NCI-H146 treated with DMSO at 0.1 percent for 48 hours (cell line): ENCODE data around the gene SEC16A.

ENCODE experiments used
- DNase-seq: peaks from one replicate; lab custom pipeline; 2025; ENCODE audit not compliant: unreplicated experiment; lab: John Stamatoyannopoulos, UW

The SEC16A gene

DNA sequence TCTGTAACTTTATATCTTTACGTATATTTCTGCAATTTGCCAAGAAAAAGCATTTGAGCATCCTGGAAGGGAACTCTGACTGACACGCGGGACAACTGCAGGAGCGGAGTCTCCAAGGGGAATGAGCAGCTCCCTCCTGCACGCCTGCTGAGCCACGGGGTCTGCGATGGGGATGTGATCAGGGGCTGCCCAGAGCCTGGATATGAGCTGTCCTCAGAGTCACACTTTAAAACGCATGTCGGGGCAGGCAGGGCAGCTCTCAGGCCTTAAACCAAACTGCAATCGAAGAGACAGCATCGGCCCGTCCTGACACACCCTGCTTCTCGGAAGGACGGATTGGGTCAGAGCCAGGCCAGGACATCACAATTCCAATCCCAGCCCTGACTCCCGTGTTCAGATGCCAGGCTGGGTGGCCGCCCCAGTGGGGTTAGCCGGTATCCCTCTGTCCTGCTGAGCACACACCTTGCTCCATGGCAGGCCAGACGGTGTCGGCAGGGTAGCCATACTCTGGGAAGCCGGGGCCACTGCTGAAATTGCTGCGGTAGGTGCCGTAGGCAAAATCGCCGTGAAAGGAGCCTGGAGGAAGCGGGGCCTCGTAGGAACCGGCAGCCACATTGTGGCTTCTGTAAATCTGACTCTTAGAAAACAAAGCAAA is 17.2 kb downstream of the SEC16A start:
- DNase-seq = no peak

GRCh38 chr9:136464241-136464640 is 18.6 kb downstream of the SEC16A start:
- no peak for DNase-seq

DNA sequence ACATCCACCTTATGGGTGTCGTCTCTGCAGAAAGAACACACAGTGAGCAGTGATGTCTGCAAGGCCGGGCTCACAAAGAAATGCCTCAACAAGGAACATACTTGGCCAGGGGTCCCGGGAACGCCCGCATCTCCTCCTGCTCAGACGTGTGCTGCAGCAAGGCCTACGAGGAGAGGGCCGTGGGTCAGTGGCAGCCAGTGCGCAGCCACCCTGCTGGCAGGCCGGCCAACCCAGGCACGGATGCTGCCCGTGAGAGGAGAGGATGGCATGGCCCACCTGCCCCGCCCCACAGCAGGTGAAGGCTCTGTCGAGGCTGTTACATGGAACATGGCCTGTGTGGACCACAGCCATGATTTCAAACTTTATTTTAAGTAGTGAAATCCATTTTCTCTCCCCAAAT is 19.3 kb downstream of the SEC16A start:
- DNase-seq = no peak

DNA sequence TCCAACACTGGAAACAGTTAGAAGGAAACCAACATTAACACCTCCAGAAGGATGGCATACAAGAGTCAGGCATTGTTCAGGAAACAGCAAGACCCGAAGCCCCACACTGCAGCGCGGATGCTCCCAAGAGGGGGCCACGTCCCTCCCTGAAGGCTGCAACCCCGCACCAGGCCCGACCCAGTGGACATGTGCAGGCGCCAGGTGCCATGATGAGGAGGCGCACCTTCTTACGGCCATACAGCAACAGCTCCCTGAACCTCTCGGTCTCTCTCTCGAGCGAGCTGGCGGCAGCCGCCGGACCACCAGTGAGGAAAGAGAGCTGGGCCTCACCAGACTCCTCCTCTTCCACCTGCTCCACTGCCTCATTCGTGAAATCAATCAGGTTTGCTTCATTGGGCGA is 20.2 kb downstream of the SEC16A start:
- no peak for DNase-seq

DNA sequence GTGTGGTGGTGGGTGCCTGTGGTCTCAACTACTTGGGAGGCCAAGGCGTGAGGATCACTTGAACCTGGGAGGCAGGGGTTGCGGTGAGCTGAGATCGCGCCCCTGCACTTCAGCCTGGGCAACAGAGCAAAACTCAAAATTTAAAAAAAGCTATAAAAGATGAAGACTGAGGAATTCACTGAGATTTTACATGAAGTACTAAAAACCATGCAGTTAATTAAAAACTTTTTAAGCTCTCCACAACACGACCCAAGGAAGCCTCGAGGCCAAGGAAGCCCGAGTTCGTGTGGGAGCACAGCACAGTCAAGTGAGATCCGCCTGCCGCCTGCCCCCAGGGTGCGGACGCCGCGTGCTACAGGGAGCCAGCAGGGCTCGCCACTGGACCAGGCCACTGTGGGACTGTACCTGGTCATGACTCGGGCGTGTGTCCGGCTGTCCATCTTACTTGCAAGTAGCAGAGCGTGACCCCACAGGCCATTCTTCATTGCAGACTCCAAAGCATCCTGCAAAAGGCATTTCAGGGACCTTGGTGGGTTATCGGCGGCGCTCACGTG is 22.0 kb downstream of the SEC16A start:
- no peak for DNase-seq

GRCh38 chr9:136459425-136459824 is 23.4 kb downstream of the SEC16A start:
- no peak for DNase-seq

DNA sequence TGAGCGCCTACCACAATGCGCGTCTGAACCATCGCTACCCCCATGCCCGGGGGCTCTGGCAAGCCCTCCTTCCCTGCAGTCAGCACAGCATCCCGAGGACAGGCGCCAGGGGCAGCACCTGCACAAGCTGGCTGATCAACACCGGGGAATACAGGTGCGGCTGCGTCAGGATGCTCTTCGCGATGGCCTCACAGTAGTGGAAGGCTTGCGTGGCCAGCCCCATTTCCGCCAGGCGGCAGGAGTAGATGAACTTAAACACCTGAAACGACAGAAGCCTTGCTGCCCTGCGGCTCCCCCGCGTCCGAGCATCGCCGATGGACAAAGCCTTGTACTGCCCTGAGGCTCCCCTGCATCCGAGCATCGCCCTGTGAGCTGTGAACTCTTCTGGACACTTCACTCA is 25.5 kb downstream of the SEC16A start:
- no peak for DNase-seq

DNA sequence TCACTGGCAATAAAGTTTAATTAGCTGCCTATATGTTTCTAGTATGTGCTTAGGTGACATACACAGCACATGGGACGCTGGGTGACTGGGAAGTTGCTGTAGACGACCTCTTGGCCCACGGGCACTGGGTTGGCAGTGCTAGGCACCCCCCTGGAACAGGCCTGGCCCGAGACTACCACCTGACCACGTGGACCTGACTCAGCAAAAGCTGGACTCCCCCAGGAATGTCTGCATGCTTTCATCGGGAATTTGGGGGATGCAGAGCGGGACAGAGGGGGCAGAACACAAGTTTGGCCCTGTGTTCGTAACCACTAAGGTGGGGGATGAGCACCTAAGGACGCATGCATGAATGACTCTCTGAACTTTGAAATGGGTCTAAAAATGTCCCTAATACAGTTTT is 26.6 kb downstream of the SEC16A start:
- DNase-seq = no peak

- no peak for DNase-seq
Observed at GRCh38 chr9:136455043-136456002, 27.5 kb downstream of the SEC16A start.

DNA sequence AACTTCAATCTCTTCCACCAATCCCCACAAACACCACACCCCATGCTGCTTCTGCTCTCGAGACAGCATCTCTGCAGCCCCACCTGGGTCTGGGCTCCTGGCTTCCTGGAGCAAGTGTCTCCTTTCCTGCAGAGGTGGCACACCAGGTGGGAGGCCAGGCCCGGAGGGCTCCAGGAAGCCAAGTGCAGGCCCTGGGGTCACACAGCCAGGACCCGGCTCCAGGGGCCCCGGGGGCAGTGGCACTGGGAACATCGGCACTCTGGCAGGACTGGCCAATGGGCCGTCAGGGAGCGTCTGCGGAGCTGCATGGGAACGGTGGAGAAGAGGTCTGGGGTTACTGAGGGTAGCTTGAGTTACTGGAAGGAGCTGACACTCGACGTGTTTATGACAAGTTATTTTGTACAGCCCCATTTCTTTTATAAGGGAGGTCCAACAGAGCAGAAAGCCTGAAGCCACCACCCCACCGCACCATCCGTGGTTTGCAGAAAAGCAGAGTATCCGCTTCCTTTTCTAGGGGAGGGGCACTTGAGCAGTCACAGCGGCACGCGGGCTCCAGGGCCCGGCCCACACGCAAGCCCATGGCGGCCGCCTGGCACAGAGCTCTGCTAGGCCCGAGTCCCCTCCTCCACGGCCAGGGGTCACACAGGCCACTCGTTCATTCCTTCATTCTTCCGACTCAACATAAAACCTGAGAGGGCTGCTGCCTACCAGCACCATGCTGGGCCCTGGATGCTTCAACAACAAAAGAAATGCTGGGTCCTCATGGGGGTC is 28.6 kb downstream of the SEC16A start:
- no peak for DNase-seq

DNA sequence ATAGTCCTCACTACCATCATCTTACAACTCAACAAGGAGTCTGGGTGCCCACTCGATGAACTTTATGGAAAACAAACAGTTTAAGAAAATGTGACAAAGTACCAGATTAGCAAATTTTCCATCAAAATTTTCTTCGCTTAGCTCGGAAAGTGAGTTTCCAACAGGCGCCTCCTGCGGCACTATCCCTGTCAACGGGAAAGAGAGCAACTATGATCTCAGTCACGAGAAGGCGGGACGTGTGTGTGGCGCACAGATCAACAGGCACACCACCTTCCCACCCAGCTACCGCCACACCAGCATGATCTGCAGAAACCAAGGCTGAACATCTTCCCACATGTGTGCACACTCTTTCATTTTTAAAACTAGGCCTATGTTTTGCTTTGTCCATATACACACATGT is 29.5 kb downstream of the SEC16A start:
- DNase-seq = no peak

GRCh38 chr9:136451221-136451877 is 31.5 kb downstream of the SEC16A start:
- DNase-seq = no peak

GRCh38 chr9:136448655-136449054 is 34.2 kb downstream of the SEC16A start:
- no peak for DNase-seq

DNA sequence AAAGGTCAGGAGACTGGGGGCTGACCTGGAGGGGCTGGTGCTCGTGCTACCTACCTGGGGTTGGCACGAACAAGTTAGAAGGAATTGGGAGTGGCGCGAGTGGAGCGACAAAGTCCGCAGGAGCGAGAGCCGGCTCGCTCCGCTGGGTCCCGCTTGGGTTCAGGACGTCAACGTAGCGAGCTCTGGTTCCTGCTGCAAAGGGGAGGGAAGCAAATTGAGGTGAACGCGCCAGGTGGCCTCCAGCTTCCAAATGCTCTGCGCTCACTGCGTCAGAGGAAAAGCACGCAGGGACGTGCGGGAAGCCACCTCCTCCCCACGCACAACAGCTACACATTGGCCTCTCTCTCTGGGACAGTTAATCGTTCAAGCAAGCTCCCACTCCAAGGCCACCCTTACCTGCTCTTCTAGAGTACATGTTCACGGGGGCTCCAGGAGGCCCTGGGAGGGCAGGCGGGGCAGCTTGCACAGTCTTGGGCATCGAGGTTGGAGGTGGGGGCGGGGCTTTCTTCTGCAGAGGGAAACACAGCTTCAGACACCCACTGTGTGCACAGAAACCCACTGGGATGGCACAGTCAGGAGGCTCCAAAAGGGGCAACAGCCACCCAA is 35.6 kb downstream of the SEC16A start:
- no peak for DNase-seq

DNA sequence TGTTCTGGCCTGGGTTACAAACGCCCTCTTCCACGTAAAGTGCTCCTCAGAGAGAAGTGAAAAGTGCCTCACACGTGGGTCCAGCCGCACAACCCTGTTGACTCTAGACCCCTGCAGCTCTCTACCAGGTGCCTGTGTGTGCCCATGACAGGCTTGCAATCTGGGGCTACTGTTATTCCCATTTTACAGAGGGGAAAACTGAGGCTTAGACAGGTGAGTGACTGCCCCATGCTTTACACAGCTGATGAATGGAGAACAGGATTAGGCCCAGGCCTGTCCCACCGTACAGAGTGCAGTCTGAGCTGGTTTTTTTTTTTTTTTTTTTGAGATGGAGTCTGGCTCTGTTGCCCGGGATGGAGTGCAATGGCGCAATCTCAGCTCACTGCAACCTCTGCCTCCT is 37.0 kb downstream of the SEC16A start:
- no peak for DNase-seq

DNA sequence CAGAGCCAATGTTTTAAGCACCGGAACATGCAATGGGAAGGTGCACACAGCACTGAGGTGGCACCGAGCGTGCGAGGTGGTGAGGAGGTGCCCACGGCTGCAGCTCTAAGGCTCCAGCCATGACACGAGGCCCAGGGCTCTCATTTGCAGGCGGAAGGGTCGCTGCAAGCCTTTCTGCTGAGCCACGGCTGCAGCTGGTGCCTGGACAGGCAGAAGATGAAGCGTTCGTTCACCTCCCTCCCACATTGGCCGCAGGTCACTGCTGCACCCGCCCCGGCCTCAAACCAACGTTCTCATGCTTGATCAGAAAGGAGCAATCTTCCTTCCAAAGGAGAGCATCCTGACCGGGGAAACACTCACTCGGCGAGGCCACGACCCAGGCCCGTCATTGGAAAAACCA is 38.7 kb downstream of the SEC16A start:
- DNase-seq = no peak

DNA sequence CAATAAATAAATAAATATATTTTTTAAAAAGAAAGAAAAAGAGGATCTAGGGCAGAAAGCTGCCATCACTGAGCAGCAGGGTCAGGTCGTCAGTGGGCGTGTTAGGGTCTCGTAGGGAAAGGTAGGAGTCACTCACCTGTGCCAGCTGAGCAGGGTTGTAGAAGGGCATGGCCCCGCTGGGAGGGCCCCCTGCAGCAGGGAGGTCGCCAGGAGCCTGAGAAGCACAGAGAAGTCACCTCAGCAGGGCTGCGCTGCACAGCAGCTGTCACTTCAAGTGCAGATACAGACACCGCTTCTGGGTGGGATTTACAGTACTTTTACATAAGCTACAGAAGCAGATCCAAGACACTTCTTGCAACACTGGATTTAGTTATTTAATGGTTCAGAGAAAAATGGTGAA is 39.2 kb downstream of the SEC16A start:
- DNase-seq = no peak

GRCh38 chr9:136443087-136443486 is 39.8 kb downstream of the SEC16A start:
- DNase-seq = no peak

DNA sequence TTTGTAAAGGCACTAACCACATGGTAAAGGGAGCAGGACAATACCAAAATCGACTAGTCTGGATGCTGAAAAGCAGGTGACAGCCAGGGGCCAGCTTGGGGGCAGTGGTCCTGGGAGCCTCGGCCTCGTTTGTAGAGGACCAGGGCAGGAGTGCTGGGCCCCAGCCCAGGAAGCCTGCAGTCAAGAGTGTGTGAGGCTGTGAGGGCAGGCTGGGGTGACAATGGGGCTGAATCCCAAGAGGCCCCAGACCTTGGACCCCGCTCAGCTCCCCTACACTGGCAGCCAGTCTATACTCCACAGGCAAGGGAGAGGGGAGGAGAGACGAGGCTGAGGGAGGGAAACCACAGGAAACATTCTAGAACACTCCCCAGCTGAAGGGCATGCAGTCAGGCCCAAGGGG is 40.6 kb downstream of the SEC16A start:
- no peak for DNase-seq

GRCh38 chr9:136441681-136442245 is 41.1 kb downstream of the SEC16A start:
- no peak for DNase-seq
